HepG2 (cell line): Measurements from ENCODE around the gene CKS1B. TPM values are rescaled to one million over a fixed set of nuclear protein-coding genes. Genes with fewer than 3 reads are reported as not detected.

ENCODE experiments used
- AGO1 ChIP-seq: fragments of 200-400 bp; formaldehyde crosslinking; IDR thresholded peaks from 2 replicates; pipeline ENCODE4 v1.6.1; 2017; ENCODE audit warnings: mild to moderate bottlenecking, low read depth, low read length, moderate library complexity; ENCODE audit not compliant: poor library complexity, severe bottlenecking
- ATF2 ChIP-seq: sonication (generic); formaldehyde crosslinking; IDR thresholded peaks from 2 replicates; pipeline ENCODE4 v1.4.0; 2020; ENCODE audit warnings: missing genetic modification reagents
- BHLHE40 ChIP-seq: IDR thresholded peaks from 2 replicates; pipeline ENCODE4 v1.6.1; 2011; ENCODE audit warnings: low read length, improper control_type of control experiment
- CCDC6 ChIP-seq: sonication (generic); formaldehyde crosslinking; IDR thresholded peaks from 2 replicates; pipeline ENCODE4 v1.8.1; 2022; ENCODE audit warnings: mild to moderate bottlenecking, missing genetic modification reagents, moderate library complexity
- GABPA ChIP-seq, 2 experiments: IDR thresholded peaks; 2 replicates each; pipeline ENCODE4 v1.6.1; 2011 to 2016; ENCODE audit warnings: low read depth in 2 of 2, low read length in 1 of 2, missing biosample characterization in 1 of 2, missing genetic modification characterization in 1 of 2
- KDM5B ChIP-seq: sonication (generic); formaldehyde crosslinking; IDR thresholded peaks from 2 replicates; pipeline ENCODE4 v1.4.0; 2020; ENCODE audit warnings: missing genetic modification reagents, mild to moderate bottlenecking, borderline replicate concordance
- KDM6A ChIP-seq: IDR thresholded peaks from 2 replicates; pipeline ENCODE4 v1.6.1; 2016; ENCODE audit warnings: low read depth
- KLF9 ChIP-seq: IDR thresholded peaks from 2 replicates; pipeline ENCODE4 v1.6.1; 2016; ENCODE audit warnings: low read depth
- KMT2A ChIP-seq: sonication (generic); formaldehyde crosslinking; IDR thresholded peaks from 2 replicates; pipeline ENCODE4 v1.4.0; 2020; ENCODE audit warnings: missing genetic modification reagents
- MAFK ChIP-seq, 2 experiments: IDR thresholded peaks in 1 of 2; conservative IDR thresholded peaks in 1 of 2; 2 replicates each; pipeline ENCODE4 v1.6.1; 2011; ENCODE audit warnings: improper control_type of control experiment in 2 of 2, low read length in 2 of 2
- MIXL1 ChIP-seq: IDR thresholded peaks from 2 replicates; pipeline ENCODE4 v1.6.1; 2016
- NFYC ChIP-seq: IDR thresholded peaks from 2 replicates; pipeline ENCODE4 v1.6.1; 2016; ENCODE audit warnings: missing genetic modification reagents, missing compliant biosample characterization
- RERE ChIP-seq: IDR thresholded peaks from 2 replicates; pipeline ENCODE4 v1.6.1; 2016; ENCODE audit warnings: low read depth, missing genetic modification reagents, missing compliant biosample characterization
- RXRB ChIP-seq: IDR thresholded peaks from 2 replicates; pipeline ENCODE4 v1.6.1; 2016; ENCODE audit warnings: borderline replicate concordance, missing genetic modification reagents, missing compliant biosample characterization
- SIX1 ChIP-seq: sonication (generic); formaldehyde crosslinking; IDR thresholded peaks from 2 replicates; pipeline ENCODE4 v1.4.0; 2020; ENCODE audit warnings: missing genetic modification reagents, borderline replicate concordance
- TARDBP ChIP-seq: sonication (generic); formaldehyde crosslinking; IDR thresholded peaks from 2 replicates; pipeline ENCODE4 v1.8.0; 2022; ENCODE audit warnings: mild to moderate bottlenecking, missing genetic modification reagents
- ZNF20 ChIP-seq: sonication (generic); formaldehyde crosslinking; IDR thresholded peaks from 2 replicates; pipeline ENCODE4 v1.4.0; 2020; ENCODE audit warnings: mild to moderate bottlenecking, moderate library complexity, missing genetic modification reagents
- ZNF234 ChIP-seq: sonication (generic); formaldehyde crosslinking; conservative IDR thresholded peaks from 2 replicates; pipeline ENCODE4 v1.5.1; 2020; ENCODE audit warnings: mild to moderate bottlenecking, missing genetic modification reagents
- ZNF274 ChIP-seq: sonication (generic); formaldehyde crosslinking; IDR thresholded peaks from 2 replicates; pipeline ENCODE4 v1.5.1; 2020; ENCODE audit warnings: mild to moderate bottlenecking, missing genetic modification reagents
- ZNF276 ChIP-seq: sonication (generic); formaldehyde crosslinking; IDR thresholded peaks from 2 replicates; pipeline ENCODE4 v1.4.0; 2020; ENCODE audit warnings: mild to moderate bottlenecking, low read depth, missing genetic modification reagents
- ZNF879 ChIP-seq: sonication (generic); formaldehyde crosslinking; IDR thresholded peaks from 2 replicates; pipeline ENCODE4 v1.8.1; 2023; ENCODE audit warnings: missing genetic modification reagents
- polyA plus RNA-seq, 8 experiments: library from polyadenylated mRNA; depleted of rRNA in 3 of 8; stranded (reverse) in 7 of 8; unstranded in 1 of 8; fragments of >200 nt; fragmentation: Illumina TruSeq in 4 of 8; extraction: Trizol in 4 of 8; gene quantifications; 2 replicates each; pipeline versions ENCODE4 v1.2.1 to v1.2.3, GENCODE V29; 2011 to 2016; ENCODE audit warnings: low read depth in 4 of 8, missing spikeins in 1 of 8, mixed read lengths in 1 of 8; ENCODE audit not compliant: insufficient read depth in 1 of 8
- total RNA-seq, 5 experiments: library from RNA; depleted of rRNA; stranded (reverse); fragments of >200 nt; fragmentation: Illumina TruSeq; extraction: Trizol; gene quantifications; 2 replicates each; pipeline ENCODE4 v1.2.3, GENCODE V29; 2016; ENCODE audit warnings: low read depth in 1 of 5

Gene CKS1B
- total and polyA plus RNA-seq, 2 of the 13 experiments (the other 11 are each of a cell fraction or from before 2014, with no cell fraction given), result 217 to 222 TPM

- TF ChIP-seq RERE (CRISPR knock-in tag) (no peak), SIX1 (CRISPR knock-in tag) (no peak), ZNF20 (CRISPR knock-in tag) (0 out of 2 replicates have a peak, but pooled peaks have one; percentile 45), KMT2A (CRISPR knock-in tag) (0 out of 2 replicates have a peak, but pooled peaks have one; percentile 23), TARDBP (CRISPR knock-in tag) (no peak; the same call in 1 of the 2 replicates), ZNF879 (no peak), BHLHE40 (no peak), NFYC (CRISPR knock-in tag) (0 out of 2 replicates have a peak, but pooled peaks have one; percentile 6), GABPA (IDR thresholded peaks at IDR 0.05; ENCODE audit: low read depth, low read length) (no peak), GABPA (CRISPR knock-in tag; IDR thresholded peaks at IDR 0.05; ENCODE audit: low read depth) (0 out of 2 replicates have a peak, but pooled peaks have one; percentile 20), MAFK (conservative IDR thresholded peaks at IDR 0.05 in 1 of 2, IDR thresholded peaks at IDR 0.05 in 1 of 2; ENCODE audit: low read length in 2 of 2) (0 out of 4 replicates have a peak, but pooled peaks of 1 of the 2 experiments have one; percentile 1), RXRB (CRISPR knock-in tag) (peak; percentile 29; the same call in 1 of the 2 replicates), ZNF276 (CRISPR knock-in tag) (peak; percentile 90; the same call in 1 of the 2 replicates), ATF2 (CRISPR knock-in tag) (no peak), MIXL1 (no peak), KLF9 (CRISPR knock-in tag) (0 out of 2 replicates have a peak, but pooled peaks have one; percentile 77), ZNF274 (CRISPR knock-in tag) (0 out of 2 replicates have a peak, but pooled peaks have one; percentile 55), KDM6A (CRISPR knock-in tag) (no peak), CCDC6 (CRISPR knock-in tag) (peak; percentile 42; the same call in 1 of the 2 replicates), KDM5B (CRISPR knock-in tag) (peak; percentile 70; the same call in 1 of the 2 replicates), AGO1 (peak; percentile 14), ZNF234 (CRISPR knock-in tag) (0 out of 2 replicates have a peak, but pooled peaks have one; percentile 83)
These were observed 25.3 kb downstream of the CKS1B start (continued) for GRCh38 chr1:154999571-155000410.
